WERI-Rb-1 (cell line): Measurements from ENCODE around the gene TBCE.
A peak's percentile ranks its signal among the peaks of the same experiment; 100 is the strongest.

Experiments used
- DNase-seq: peaks from one replicate; pipeline ENCODE4 v3.0.0-alpha.2; 2020
- H3K27ac ChIP-seq: fragments of 250-450 bp; sonication (Bioruptor Pico); 2 replicates; pipeline ENCODE4 v1.5.1; 2020; ENCODE audit warnings: mild to moderate bottlenecking, moderate library complexity
- H3K27me3 ChIP-seq: fragments of 250-450 bp; sonication (Bioruptor Pico); 2 replicates; pipeline ENCODE4 v1.5.1; 2021; ENCODE audit warnings: mild to moderate bottlenecking, low read depth, moderate library complexity; ENCODE audit not compliant: insufficient read depth, severe bottlenecking
- H3K36me3 ChIP-seq: fragments of 250-450 bp; sonication (Bioruptor Pico); 2 replicates; pipeline ENCODE4 v1.5.1; 2020; ENCODE audit warnings: mild to moderate bottlenecking, moderate library complexity
- H3K4me3 ChIP-seq: 2 replicates; pipeline ENCODE4 v1.5.1; 2011; ENCODE audit warnings: low read depth, mild to moderate bottlenecking, control low read depth, low read length
- H3K9me3 ChIP-seq: fragments of 250-450 bp; sonication (Bioruptor Pico); 2 replicates; pipeline ENCODE4 v1.5.1; 2021; ENCODE audit warnings: mild to moderate bottlenecking, moderate library complexity; ENCODE audit not compliant: severe bottlenecking
- TF ChIP-seq, protein P1 (sequence below): IDR thresholded peaks from 2 replicates; pipeline ENCODE4 v1.5.1; 2011; ENCODE audit warnings: low read depth, mild to moderate bottlenecking, control low read depth, inconsistent platforms, low read length

Gene TBCE, protein sequence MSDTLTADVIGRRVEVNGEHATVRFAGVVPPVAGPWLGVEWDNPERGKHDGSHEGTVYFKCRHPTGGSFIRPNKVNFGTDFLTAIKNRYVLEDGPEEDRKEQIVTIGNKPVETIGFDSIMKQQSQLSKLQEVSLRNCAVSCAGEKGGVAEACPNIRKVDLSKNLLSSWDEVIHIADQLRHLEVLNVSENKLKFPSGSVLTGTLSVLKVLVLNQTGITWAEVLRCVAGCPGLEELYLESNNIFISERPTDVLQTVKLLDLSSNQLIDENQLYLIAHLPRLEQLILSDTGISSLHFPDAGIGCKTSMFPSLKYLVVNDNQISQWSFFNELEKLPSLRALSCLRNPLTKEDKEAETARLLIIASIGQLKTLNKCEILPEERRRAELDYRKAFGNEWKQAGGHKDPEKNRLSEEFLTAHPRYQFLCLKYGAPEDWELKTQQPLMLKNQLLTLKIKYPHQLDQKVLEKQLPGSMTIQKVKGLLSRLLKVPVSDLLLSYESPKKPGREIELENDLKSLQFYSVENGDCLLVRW

DNA sequence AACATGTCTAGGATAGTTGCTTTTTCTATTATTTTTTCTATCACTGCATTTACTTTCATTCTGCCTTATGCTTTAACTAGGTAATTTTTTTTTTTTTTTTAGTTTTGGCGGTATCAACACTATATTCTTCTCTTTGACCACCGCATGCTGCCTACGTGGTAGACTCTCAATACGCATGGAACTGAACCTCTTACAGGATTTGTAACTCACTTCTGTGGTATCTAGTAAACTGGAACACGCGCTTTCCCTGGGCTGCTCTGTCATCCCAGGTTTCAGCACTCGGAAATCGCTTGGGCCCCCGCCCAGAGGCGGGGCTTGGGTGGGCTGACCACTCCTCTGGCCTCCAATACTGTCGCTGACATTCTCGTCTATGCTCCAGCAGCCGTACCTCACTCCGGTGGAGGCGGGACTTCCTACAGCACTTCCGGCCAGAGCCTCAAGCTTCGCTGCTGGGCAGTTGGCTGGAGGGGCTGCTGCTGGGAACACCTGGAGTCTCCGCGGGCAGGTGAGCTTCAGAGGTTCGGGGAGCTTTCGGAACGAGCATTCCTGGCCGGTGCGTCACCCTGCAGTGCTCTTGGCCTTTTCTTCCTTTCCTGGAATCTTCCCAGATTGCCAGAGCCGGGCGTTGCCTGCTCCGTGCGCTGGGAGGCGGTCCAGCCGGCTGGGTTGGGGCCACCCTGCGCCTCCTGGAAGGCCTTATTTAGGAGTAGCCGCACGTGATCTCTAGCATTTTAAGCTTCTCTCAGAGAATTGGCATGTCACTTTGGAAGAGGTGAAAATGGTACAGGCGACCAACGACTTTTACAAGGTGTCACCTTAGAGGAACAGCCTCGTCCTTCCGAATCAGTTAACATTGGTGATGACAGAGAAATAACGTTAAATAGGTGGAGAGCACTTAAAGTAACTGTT, at the start of gene TBCE:
Gene TBCE, plus strand, starts transcription at position 428 of the 909 bp plus-strand sequence. CDS start 12,623 bp downstream, outside the sequence.
- peak within 1 kb of the TSS; percentile 82 for H3K27ac ChIP-seq
- TF ChIP-seq, protein P1, sequence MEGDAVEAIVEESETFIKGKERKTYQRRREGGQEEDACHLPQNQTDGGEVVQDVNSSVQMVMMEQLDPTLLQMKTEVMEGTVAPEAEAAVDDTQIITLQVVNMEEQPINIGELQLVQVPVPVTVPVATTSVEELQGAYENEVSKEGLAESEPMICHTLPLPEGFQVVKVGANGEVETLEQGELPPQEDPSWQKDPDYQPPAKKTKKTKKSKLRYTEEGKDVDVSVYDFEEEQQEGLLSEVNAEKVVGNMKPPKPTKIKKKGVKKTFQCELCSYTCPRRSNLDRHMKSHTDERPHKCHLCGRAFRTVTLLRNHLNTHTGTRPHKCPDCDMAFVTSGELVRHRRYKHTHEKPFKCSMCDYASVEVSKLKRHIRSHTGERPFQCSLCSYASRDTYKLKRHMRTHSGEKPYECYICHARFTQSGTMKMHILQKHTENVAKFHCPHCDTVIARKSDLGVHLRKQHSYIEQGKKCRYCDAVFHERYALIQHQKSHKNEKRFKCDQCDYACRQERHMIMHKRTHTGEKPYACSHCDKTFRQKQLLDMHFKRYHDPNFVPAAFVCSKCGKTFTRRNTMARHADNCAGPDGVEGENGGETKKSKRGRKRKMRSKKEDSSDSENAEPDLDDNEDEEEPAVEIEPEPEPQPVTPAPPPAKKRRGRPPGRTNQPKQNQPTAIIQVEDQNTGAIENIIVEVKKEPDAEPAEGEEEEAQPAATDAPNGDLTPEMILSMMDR, result peak; percentile 38; the same call in 1 of the 2 replicates
- peak within 1 kb of the TSS; percentile 83 for H3K4me3 ChIP-seq
- no peaks in the 10 kb centered on the region for H3K9me3 ChIP-seq
- peaks cover 14% of the 10 kb centered on the region for H3K36me3 ChIP-seq
- DNase-seq, result peak; percentile 100
- H3K27me3 ChIP-seq, result no peaks in the 10 kb centered on the region

DNA sequence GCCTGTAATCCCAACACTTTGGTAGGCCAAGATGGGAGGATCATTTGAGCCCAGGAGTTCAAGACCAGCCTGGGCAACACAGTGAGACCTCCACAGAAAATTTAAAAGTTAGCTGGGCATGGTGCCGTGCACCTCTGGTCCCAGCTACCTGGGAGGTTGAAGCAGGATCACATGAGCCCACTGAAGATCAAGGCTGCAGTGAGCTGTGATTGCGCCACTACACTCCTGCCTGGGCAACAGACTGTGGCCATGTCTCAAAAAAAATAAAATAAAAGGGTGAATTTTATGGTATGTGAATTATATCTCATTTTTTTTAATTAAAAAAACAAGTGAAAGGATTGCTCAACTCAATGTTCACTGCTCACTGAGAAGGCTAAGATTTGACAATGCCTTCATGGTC, 48.0 kb upstream of the TBCE start:
- TF ChIP-seq, protein P1, result no peak
- DNase-seq, result no peak
- Histone ChIP-seq H3K27ac (no peak overlapping the region), H3K36me3 (peaks cover 53% of the 10 kb centered on the region), H3K9me3 (no peaks in the 10 kb centered on the region), H3K27me3 (no peaks in the 10 kb centered on the region), H3K4me3 (no peak overlapping the region)

DNA sequence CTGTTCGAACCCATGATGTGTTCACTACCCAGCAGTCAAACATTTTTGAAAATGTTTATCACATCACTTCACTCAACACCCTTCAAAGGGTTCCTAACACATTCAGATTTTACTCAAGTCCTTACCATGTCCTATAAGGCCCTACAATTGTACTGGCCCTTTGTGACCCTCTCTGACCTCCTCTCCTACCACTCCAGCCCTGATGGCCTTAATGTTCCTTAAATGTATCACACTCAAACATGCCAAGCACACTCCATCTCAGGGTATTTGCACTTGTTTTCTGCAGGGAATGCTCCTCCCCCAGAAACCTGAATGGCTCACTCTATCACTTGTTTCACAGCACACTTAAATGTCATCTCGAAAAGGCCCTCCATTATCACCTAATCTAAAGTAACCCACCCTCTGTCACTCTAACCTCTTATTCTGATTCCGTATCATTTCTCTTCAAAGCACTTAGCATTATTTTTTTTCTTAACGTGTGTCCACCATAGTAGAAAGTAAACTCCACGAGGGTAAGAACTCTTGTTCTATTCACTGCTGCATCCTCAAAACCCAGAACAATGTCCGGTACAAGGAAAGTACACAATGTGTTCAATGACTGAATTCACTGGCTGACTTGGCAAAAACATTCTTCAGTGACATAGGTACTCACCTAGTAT, 46.6 kb upstream of the TBCE start:
- Histone ChIP-seq H3K27me3 (no peaks in the 10 kb centered on the region), H3K36me3 (peaks cover 64% of the 10 kb centered on the region), H3K4me3 (no peak overlapping the region), H3K9me3 (no peaks in the 10 kb centered on the region), H3K27ac (no peak overlapping the region)
- DNase-seq, result no peak
- TF ChIP-seq, protein P1, result no peak

DNA sequence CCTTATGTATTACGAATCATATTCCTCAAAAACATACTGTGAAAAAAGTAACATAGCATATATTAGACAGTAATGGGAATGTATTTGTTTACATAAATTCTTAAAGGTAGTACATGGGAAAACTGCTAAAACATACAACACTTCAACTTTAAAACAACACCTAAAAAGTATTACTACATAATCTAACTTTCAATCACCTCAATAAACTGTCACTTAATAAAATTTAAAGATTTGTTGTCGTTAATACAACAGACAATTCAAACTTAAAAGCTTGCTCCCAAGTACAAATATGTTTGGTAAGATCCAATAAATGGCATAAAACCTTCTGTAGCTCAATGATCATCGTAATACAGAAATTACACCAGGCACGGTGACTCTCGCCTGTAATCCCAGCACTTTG, 42.9 kb upstream of the TBCE start:
- Histone ChIP-seq H3K4me3 (no peak overlapping the region), H3K36me3 (peaks cover 74% of the 10 kb centered on the region), H3K27me3 (no peaks in the 10 kb centered on the region), H3K9me3 (no peaks in the 10 kb centered on the region), H3K27ac (no peak overlapping the region)
- DNase-seq, result no peak
- TF ChIP-seq, protein P1, result no peak

DNA sequence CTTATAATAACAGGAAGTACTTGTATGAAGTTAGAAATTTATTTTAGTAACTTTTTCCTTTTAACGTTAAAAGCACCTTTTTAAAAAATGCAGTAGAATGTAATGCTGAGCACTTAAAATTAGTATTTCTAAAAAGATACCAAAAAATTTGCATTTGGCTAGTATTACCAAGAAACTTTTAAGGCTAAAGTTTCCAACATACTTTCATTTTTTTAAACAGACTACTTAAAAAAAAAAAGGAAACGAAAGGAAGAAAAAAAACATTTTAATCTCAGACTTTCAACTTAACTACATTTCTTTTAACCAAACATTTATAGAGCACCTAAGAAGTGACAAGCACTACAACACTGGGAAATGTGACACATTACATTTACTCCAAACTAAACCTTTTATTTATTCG, 42.1 kb upstream of the TBCE start:
- TF ChIP-seq, protein P1, result no peak
- no peaks in the 10 kb centered on the region for H3K27me3 ChIP-seq
- no peak overlapping the region for H3K4me3 ChIP-seq
- DNase-seq, result no peak
- H3K36me3 ChIP-seq, result peaks cover 73% of the 10 kb centered on the region
- no peaks in the 10 kb centered on the region for H3K9me3 ChIP-seq
- H3K27ac ChIP-seq, result no peak overlapping the region
